ENCODE measurements around the gene POLA1. TPM values are rescaled to one million over a fixed set of nuclear protein-coding genes. Genes with fewer than 3 reads are reported as not detected.

The POLA1 gene
- total RNA-seq, 2 donors from 2014 or later: 24.4 to 53.6 TPM

DNA sequence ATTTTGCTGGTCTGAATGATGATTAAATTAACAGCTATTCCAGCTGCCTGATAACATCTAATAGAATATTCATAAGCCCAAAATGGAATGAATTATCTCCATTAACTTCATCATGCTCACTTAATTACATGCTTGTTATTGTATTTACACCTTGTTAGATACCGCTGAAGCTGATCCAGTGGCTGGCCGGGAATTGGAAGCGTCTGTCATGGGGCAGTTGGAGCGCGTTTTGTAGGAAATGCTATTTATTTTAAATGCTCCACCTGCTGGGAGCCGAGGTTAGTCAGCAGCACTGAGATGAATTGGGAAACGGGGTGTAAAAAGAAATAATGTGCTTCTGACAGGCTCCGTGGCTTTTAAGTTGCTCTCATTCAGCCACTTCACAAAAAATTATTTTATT, 296.8 kb downstream of the POLA1 start:
- Histone ChIP-seq H3K9me3 (ENCODE audit: control insufficient read depth, low read length) (no peaks in the 10 kb centered on the region), H3K4me3 (ENCODE audit: low read length) (no peak overlapping the region), H3K27me3 (ENCODE audit: control insufficient read depth, insufficient read depth, low read length, poor library complexity, severe bottlenecking) (no peaks in the 10 kb centered on the region), H3K9ac (ENCODE audit: extremely low read depth, low read length, poor library complexity, severe bottlenecking) (no peak overlapping the region), H3K36me3 (ENCODE audit: control insufficient read depth, insufficient read depth, low read length) (no peaks in the 10 kb centered on the region), H3K4me1 (ENCODE audit: control insufficient read depth, insufficient read depth, low read length) (no peaks in the 10 kb centered on the region), H3K27ac (ENCODE audit: low read depth, low read length) (no peak overlapping the region)
- H3K4me1 Mint-ChIP-seq: peaks cover 28% of the 10 kb centered on the region
- WGBS, 2 experiments (ENCODE audit: insufficient coverage in 1 of 2, insufficient read length in 1 of 2): 41 to 56% methylated on average over 3 to 7 of the region's 8 CpGs
- peaks cover 16% of the 10 kb centered on the region for H3K36me3 Mint-ChIP-seq (ENCODE audit: low read depth)
- no peak overlapping the region for H3K27ac Mint-ChIP-seq
- peak; percentile 72 for DNase-seq
- H3K4me3 Mint-ChIP-seq: no peak overlapping the region
- no peaks in the 10 kb centered on the region for H3K9me3 Mint-ChIP-seq
- TF ChIP-seq, protein P1, sequence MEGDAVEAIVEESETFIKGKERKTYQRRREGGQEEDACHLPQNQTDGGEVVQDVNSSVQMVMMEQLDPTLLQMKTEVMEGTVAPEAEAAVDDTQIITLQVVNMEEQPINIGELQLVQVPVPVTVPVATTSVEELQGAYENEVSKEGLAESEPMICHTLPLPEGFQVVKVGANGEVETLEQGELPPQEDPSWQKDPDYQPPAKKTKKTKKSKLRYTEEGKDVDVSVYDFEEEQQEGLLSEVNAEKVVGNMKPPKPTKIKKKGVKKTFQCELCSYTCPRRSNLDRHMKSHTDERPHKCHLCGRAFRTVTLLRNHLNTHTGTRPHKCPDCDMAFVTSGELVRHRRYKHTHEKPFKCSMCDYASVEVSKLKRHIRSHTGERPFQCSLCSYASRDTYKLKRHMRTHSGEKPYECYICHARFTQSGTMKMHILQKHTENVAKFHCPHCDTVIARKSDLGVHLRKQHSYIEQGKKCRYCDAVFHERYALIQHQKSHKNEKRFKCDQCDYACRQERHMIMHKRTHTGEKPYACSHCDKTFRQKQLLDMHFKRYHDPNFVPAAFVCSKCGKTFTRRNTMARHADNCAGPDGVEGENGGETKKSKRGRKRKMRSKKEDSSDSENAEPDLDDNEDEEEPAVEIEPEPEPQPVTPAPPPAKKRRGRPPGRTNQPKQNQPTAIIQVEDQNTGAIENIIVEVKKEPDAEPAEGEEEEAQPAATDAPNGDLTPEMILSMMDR (conservative IDR thresholded peaks at IDR 0.05): peak; percentile 71
- H3K27me3 Mint-ChIP-seq (ENCODE audit: insufficient read depth): peaks cover 26% of the 10 kb centered on the region

- Histone ChIP-seq H3K9ac (ENCODE audit: extremely low read depth, low read length, poor library complexity, severe bottlenecking) (no peak overlapping the region), H3K4me1 (ENCODE audit: control insufficient read depth, insufficient read depth, low read length) (no peaks in the 10 kb centered on the region), H3K9me3 (ENCODE audit: control insufficient read depth, low read length) (no peaks in the 10 kb centered on the region), H3K4me3 (ENCODE audit: low read length) (no peak overlapping the region), H3K36me3 (ENCODE audit: control insufficient read depth, insufficient read depth, low read length) (no peaks in the 10 kb centered on the region), H3K27ac (ENCODE audit: low read depth, low read length) (no peak overlapping the region), H3K27me3 (ENCODE audit: control insufficient read depth, insufficient read depth, low read length, poor library complexity, severe bottlenecking) (peaks cover 5% of the 10 kb centered on the region)
- peak; percentile 57 for DNase-seq
- Mint-ChIP-seq H3K4me3 (no peak overlapping the region), H3K9me3 (no peaks in the 10 kb centered on the region), H3K27ac (no peak overlapping the region), H3K27me3 (ENCODE audit: insufficient read depth) (peaks cover 58% of the 10 kb centered on the region), H3K4me1 (peaks cover 31% of the 10 kb centered on the region), H3K36me3 (ENCODE audit: low read depth) (peaks cover 22% of the 10 kb centered on the region)
- 64 to 69% methylated on average over 5 to 8 of the region's 8 CpGs for WGBS, 2 experiments (ENCODE audit: insufficient coverage in 1 of 2, insufficient read length in 1 of 2)
- TF ChIP-seq, protein P1 (conservative IDR thresholded peaks at IDR 0.05): no peak
Observed at GRCh38 chrX:24993879-24994278, 300.2 kb downstream of the POLA1 start.

GRCh38 chrX:24996096-24996709, 302.5 kb downstream of the POLA1 start:
- Mint-ChIP-seq H3K9me3 (no peaks in the 10 kb centered on the region), H3K36me3 (ENCODE audit: low read depth) (peaks cover 17% of the 10 kb centered on the region), H3K27me3 (ENCODE audit: insufficient read depth) (peaks cover 81% of the 10 kb centered on the region), H3K4me1 (peaks cover 34% of the 10 kb centered on the region), H3K4me3 (no peak overlapping the region), H3K27ac (no peak overlapping the region)
- Histone ChIP-seq H3K36me3 (ENCODE audit: control insufficient read depth, insufficient read depth, low read length) (no peaks in the 10 kb centered on the region), H3K4me1 (ENCODE audit: control insufficient read depth, insufficient read depth, low read length) (no peaks in the 10 kb centered on the region), H3K9me3 (ENCODE audit: control insufficient read depth, low read length) (no peaks in the 10 kb centered on the region), H3K4me3 (ENCODE audit: low read length) (no peak overlapping the region), H3K27me3 (ENCODE audit: control insufficient read depth, insufficient read depth, low read length, poor library complexity, severe bottlenecking) (peaks cover 28% of the 10 kb centered on the region), H3K27ac (ENCODE audit: low read depth, low read length) (no peak overlapping the region), H3K9ac (ENCODE audit: extremely low read depth, low read length, poor library complexity, severe bottlenecking) (no peak overlapping the region)
- 69% methylated on average over 3 of the region's 5 CpGs; no CpG with 5 or more reads in 1 of the 2 experiments for WGBS, 2 experiments (ENCODE audit: insufficient coverage in 1 of 2, insufficient read length in 1 of 2)
- TF ChIP-seq, protein P1 (conservative IDR thresholded peaks at IDR 0.05): no peak
- no peak for DNase-seq
